Stimulated activated naive CD4-positive, alpha-beta T cell (primary cell): ENCODE data around the gene TIGD1.

Source experiments
- DNase-seq, 6 experiments: peaks; one replicate each; lab custom pipeline; 2025; lab: John Stamatoyannopoulos, UW

TIGD1 gene

GRCh38 chr2:232523682-232524597 is 26.4 kb downstream of the TIGD1 start:
- DNase-seq: peak in 1 of 6 experiments; percentile 8

- DNase-seq: no peak
These were observed 27.0 kb downstream of the TIGD1 start for GRCh38 chr2:232523402-232523681.

- DNase-seq: no peak
These were observed 27.5 kb downstream of the TIGD1 start for GRCh38 chr2:232522623-232523401.

DNA sequence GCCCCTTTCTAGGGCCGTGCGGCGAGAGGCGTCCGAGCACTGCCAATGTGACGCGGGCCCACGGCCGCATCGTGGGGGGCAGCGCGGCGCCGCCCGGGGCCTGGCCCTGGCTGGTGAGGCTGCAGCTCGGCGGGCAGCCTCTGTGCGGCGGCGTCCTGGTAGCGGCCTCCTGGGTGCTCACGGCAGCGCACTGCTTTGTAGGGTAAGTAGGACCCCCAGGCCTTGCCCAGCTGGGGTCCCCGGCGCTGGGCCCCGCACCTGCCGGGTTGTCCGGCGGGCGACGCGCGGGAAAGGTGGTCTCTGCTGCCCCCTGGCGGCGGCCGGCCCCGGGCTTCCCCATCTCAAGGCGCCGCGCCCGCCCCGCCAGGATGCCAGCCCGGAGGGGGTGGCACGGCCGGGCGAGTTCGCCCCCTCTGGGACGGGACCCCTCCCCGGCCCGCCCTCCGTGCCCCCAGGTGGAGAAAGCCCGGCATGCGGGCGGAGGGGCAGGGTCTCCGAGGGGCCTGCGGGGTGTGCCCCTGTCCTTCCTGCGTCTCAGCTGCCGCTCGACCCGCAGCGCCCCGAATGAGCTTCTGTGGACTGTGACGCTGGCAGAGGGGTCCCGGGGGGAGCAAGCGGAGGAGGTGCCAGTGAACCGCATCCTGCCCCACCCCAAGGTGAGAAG is 28.3 kb downstream of the TIGD1 start:
- DNase-seq: peak in 5 of 6 experiments; percentile 42 to 79 (median 59)

- DNase-seq: no peak
These were observed 29.3 kb downstream of the TIGD1 start for GRCh38 chr2:232521098-232521497.

- no peak for DNase-seq
These were observed 29.9 kb downstream of the TIGD1 start for GRCh38 chr2:232520489-232520888.

DNA sequence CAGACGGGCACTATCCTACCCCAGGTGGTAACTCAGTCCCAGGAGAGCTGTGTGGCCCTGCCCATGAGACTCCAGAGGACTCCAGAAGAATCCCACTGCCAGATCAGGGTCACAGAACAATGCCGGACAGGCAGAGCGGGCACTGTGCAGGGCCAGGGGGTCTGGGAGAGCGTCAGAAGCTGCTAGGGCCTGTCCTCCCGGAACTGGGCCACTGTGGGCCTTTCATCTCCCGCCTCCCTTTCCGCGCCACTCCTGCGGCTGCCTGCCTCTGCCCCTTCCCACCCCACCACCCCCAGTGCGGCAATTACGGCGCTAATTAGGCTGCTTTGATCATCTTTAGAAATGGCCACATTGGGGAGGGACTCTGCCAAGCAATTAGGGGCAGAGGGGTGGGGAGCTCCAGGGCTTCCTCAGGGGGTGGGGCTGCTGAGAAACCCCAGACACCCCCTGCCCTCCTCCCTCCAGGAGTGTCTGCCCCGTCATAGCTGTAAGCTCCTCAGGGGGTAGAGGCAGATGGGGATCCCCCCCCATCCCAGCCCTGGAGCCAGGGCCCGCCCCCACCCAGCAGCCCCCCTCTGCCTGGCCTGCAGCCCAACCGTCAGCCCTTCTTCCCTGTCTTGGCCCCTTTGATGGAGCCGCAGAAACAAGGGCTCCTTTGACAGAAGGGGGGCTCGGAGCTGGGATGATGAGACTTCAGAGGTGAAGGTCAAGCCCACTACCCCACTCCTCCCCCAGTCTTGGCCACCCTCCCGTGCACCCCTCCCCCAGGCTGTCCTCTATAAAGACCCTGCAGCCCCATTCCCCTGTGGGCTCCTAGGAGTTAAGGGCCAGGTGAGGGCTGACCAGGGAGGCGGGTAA is 30.5 kb downstream of the TIGD1 start, which contains the start of gene PRSS56:
Gene PRSS56 (plus strand): TSS at position 808 of the 858 bp plus-strand sequence. CDS start 211 bp downstream, outside the sequence.
- no peak for DNase-seq

GRCh38 chr2:232518844-232519243 is 31.5 kb downstream of the TIGD1 start:
- no peak for DNase-seq

GRCh38 chr2:232516551-232516950 is 33.8 kb downstream of the TIGD1 start:
- no peak for DNase-seq

DNA sequence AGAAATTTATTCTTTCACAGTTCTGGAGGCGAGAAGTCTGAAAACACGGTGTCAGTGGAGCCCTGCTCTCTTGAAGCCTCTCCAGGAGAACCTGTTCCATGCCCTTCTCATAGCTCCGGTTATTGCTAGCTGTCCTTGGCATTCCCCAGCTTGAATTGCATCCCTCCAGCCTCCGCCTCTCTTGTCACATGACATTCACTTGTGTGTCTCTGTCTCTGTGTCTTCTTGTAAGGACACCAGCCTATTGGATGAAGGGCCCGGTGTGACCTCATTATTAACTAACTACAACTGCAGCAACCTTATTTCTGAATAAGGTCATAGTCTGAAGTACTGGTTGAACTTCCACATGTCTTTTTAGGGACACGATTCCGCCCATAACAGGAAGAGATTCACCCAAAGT is 34.7 kb downstream of the TIGD1 start:
- DNase-seq: no peak

DNA sequence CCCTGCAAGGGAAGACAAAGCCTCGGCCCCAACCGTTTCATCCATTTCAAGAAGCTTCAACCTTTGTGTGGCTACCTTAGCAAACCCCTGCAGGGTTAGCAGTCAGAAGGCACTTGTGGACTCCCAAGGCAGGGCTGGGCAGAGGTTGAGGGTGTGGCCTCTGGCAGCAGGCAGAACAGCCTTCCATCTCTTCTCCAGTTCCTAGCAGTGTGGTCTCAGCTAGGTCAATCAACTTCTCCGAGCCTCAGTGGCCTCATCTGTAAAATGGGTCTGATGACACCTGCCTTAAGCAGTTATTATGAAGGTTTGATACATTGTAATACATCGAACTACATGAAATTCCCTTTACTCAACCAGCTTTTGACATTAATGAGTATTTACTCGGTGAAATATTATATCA is 37.0 kb downstream of the TIGD1 start:
- no peak for DNase-seq

DNA sequence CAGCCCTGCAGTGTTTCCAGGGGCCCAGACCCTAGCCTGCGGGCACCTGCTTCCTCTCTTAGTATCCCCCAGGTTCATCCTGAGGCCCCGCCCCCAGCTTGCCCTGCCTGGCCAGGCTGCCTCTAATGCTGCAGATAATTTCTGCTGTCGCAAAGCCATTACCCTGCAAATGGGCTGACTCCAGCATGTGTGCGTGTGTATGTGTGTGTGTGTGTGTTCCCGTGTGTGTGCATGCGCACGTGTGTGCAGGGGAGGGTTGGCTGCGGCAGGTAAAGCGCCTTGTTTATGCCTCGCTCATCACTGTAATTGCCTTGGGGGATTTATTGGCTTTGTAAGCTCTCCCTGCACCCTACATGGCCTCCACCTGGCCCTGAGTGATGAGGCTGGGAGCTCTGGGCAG is 37.8 kb downstream of the TIGD1 start:
- no peak for DNase-seq

DNA sequence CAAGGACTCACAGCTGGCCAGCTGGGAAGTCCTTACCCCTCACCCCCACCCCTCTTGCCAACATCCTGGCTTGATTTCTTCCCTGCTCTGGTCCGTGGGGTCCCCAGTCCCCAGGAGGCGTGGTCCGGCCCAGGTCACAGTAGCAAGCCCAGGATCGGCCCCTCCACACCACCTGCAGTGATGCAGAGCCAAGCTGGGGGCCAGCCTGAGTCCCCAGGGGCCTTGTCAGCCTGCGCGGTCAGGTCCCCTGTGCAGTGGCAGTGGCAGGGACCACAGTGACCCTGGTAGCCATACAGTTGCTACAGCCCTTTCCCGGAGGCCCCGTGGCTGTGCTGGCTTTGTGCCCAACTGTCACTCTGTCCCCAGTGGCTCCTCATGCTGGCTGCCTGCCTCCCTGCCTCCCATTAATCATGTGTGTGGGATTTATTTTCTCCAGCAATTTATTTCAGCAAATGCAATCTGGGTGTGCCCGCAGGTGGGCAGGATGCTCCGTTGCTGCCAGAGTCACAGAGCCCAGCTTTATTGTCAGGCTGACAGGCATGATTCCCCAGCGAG is 38.9 kb downstream of the TIGD1 start:
- DNase-seq: no peak

GRCh38 chr2:232508251-232508650 is 42.1 kb downstream of the TIGD1 start:
- no peak for DNase-seq

DNA sequence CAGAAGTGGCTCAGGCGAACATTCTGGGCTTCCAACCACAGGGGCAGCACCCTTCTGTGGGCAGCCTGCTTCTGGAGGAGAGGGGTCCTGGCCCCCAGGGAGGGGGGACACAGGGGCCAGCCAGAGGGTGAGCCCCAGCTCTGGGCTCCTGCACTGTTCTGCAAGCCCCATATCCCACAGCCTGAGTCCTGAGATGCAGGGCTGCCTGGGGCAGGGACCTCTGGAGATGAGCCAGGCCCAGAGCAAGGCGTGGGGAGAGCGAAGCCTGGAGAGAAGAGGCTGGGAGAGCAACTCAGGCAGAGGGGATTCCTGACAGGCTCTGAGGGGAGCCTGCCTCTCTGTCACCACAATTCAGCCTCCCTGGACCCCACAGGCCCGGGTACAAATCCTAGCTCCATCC is 43.6 kb downstream of the TIGD1 start:
- no peak for DNase-seq

GRCh38 chr2:232505856-232506255 is 44.5 kb downstream of the TIGD1 start:
- no peak for DNase-seq

- DNase-seq: no peak
These were observed 45.9 kb downstream of the TIGD1 start for GRCh38 chr2:232504438-232504837.

GRCh38 chr2:232503809-232504323 is 46.5 kb downstream of the TIGD1 start:
- DNase-seq: no peak

GRCh38 chr2:232502911-232503808 is 47.2 kb downstream of the TIGD1 start:
- DNase-seq: peak; percentile 11 to 50 (median 32)

GRCh38 chr2:232502511-232502910 is 47.8 kb downstream of the TIGD1 start:
- peak in 2 of 6 experiments; percentile 28 to 45 for DNase-seq
